ENCODE measurements around the gene EBF4. TPM values are rescaled to one million over a fixed set of nuclear protein-coding genes. Genes with fewer than 3 reads are reported as not detected.

The EBF4 gene
- total and polyA plus RNA-seq, 8 donors, result 7.0 to 69.2 (median 12.6) TPM

- Histone ChIP-seq H3K4me3 (no peak overlapping the region), H3K27me3 (no peaks in the 10 kb centered on the region), H3K4me1 (peaks cover 16 to 36% (median 35%) of the 10 kb centered on the region in 4 donors), H3K9me3 (no peaks in the 10 kb centered on the region), H3K36me3 (peaks cover 70 to 92% (median 90%) of the 10 kb centered on the region in 4 donors), H3K27ac (no peak overlapping the region)
- DNase-seq, result no peak
- WGBS, 5 donors, result 66 to 77% (median 70%) methylated on average over 13 of the region's 13 CpGs
- TF ChIP-seq EP300 (IDR thresholded peaks at IDR 0.05), result no peak
- TF ChIP-seq CTCF (IDR thresholded peaks at IDR 0.05), result no peak
- no peak for TF ChIP-seq POLR2AphosphoS5 (IDR thresholded peaks at IDR 0.05)
- no peak for TF ChIP-seq POLR2A (IDR thresholded peaks at IDR 0.05)
- intact Hi-C loops (cut with DNase I; ENCODE audit: low total_unique reads), result no loop called here
Measured at GRCh38 chr20:2658414-2659354, 33.9 kb upstream of the EBF4 start.

GRCh38 chr20:2659547-2659946, 33.0 kb upstream of the EBF4 start:
- no peak for DNase-seq
- Histone ChIP-seq H3K27ac (no peak overlapping the region), H3K36me3 (peaks cover 65 to 84% (median 83%) of the 10 kb centered on the region in 4 donors), H3K27me3 (no peaks in the 10 kb centered on the region), H3K4me3 (no peak overlapping the region), H3K9me3 (no peaks in the 10 kb centered on the region), H3K4me1 (peaks cover 9 to 31% (median 28%) of the 10 kb centered on the region in 4 donors)
- TF ChIP-seq CTCF (IDR thresholded peaks at IDR 0.05), result no peak
- no peak for TF ChIP-seq POLR2AphosphoS5 (IDR thresholded peaks at IDR 0.05)
- no peak for TF ChIP-seq POLR2A (IDR thresholded peaks at IDR 0.05)
- no peak for TF ChIP-seq EP300 (IDR thresholded peaks at IDR 0.05)
- intact Hi-C loops (cut with DNase I; ENCODE audit: low total_unique reads), result no loop called here
- 88 to 93% (median 90%) methylated on average over 10 of the region's 10 CpGs for WGBS, 5 donors

GRCh38 chr20:2663364-2663886, 29.2 kb upstream of the EBF4 start:
- Histone ChIP-seq H3K27ac (peak overlapping the region; percentile 63 to 93 (median 87)), H3K4me3 (peak overlapping the region; percentile 90 to 100 (median 95)), H3K9me3 (no peaks in the 10 kb centered on the region), H3K27me3 (no peaks in the 10 kb centered on the region), H3K4me1 (peaks cover 9 to 30% (median 19%) of the 10 kb centered on the region in 4 donors), H3K36me3 (peaks cover 27 to 46% (median 44%) of the 10 kb centered on the region in 4 donors)
- intact Hi-C loops (cut with DNase I; ENCODE audit: low total_unique reads), result no loop called here
- TF ChIP-seq POLR2A (IDR thresholded peaks at IDR 0.05) (no peak), POLR2AphosphoS5 (IDR thresholded peaks at IDR 0.05) (no peak)
- DNase-seq, result no peak
- 4 to 8% (median 6%) methylated on average over 13 of the region's 13 CpGs for WGBS, 5 donors

GRCh38 chr20:2663887-2664719, 28.5 kb upstream of the EBF4 start, which contains the start of gene IDH3B:
TSS of gene IDH3B (minus strand) at chr20:2664216. CDS start at chr20:2664188, 28 bp downstream.
- Histone ChIP-seq H3K27me3 (no peaks in the 10 kb centered on the region), H3K36me3 (peaks cover 23 to 39% (median 38%) of the 10 kb centered on the region in 4 donors), H3K9me3 (no peaks in the 10 kb centered on the region), H3K4me1 (peaks cover 9 to 30% (median 19%) of the 10 kb centered on the region in 4 donors), H3K4me3 (peak within 1 kb of the TSS; percentile 90 to 100 (median 95)), H3K27ac (peak within 1 kb of the TSS; percentile 63 to 93 (median 87))
- peak; percentile 93 to 97 for DNase-seq
- peak; percentile 91 to 98 (median 96) for TF ChIP-seq POLR2AphosphoS5 (IDR thresholded peaks at IDR 0.05)
- no peak for TF ChIP-seq EP300 (IDR thresholded peaks at IDR 0.05)
- no peak for TF ChIP-seq CTCF (IDR thresholded peaks at IDR 0.05)
- peak in 1 of 4 donors; percentile 75 for TF ChIP-seq POLR2A (IDR thresholded peaks at IDR 0.05)
- WGBS, 5 donors, result 4 to 12% (median 6%) methylated on average over 31 to 49 of the region's 49 CpGs
- intact Hi-C loops (cut with DNase I; ENCODE audit: low total_unique reads), result no loop called here
